COR-L47 (cell line): Measurements from ENCODE around the gene BLTP2.
"Not testable (repeated sequence)": the region's sequence is repeated elsewhere in the genome, so short reads cannot be mapped to it uniquely, and the experiment has no call there.

Experiments used
- DNase-seq: peaks from one replicate; lab custom pipeline; 2025; lab: John Stamatoyannopoulos, UW

The BLTP2 gene

DNA sequence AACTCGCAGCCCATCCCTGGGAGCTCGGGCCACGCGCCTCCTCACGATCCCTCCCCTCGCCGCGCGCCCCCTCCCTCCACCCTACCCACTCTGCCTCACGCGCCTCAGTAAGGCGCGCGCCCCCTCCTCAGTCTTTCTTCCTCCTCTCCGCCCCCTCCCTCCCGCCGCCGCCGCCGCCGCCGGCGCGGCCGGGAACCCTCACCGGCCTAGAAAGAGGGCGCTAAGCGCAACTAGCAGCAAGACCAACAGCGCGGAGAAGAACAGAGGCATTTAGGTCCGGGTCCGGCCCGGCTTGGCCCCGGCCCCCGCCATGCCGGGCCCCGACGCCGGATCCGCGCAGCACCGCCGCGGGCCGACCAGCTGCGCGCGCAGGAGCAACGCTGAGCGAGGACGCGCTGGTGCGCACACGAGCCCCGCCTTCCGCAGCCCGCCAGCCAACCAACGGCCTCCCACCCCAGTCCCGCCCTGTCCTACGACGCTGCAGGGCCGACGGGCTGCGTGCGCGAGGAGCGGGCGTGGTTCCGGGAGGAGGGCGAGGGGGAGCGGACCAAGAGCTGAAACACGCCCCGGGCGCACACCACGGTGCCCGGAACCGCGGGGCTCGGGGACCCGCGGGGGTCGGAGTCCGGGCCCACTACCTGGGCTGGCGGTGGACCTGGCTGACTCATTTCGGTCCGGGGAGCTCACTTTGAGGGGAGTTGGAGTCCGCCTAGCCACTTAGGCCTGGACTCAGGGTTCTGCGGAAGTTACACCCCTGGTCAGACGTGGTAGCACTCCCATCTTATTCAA lies at the start of gene BLTP2:
TSS of gene BLTP2 (minus strand) at position 372 of the 789 bp plus-strand sequence. CDS start at position 270, 102 bp downstream.
- DNase-seq: peak; percentile 94

DNA sequence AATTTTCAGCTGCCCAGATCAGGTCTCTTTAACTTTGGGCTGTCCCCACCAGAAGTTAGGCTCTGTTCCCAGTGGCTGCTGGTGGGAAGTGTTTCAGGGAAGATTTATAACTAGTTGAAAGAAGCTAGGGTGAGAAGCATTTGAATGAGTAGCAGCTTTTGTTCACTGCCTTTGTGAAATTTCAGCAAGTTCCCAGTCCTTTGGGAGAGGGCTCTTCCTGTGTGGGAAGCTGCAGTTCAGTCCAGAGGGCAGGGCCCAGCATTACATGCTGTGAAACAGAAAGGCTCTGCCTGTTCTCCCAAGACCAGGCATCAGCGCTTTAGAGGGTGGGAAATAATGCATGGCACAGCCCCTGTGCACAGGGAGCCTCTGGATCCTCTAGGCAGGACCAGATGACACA lies 48.9 kb upstream of the BLTP2 start:
- no peak for DNase-seq

DNA sequence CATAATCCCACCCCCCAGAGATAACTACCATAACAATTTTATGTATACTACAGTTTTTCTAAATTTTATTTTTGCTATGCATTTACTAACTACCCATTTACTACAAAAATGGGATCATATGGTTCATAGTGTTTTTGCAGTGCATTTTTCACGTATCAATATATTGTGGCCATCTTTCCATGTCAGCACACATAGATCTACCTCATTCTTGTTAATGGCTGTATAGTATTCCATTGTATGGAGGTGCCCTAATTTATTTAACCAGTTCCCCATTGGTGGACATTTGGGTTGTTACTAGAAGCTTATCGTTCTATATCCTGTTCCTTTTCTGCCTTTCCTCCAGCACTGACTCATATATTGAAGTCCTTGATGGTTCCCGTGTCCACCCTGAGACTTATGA lies 44.1 kb upstream of the BLTP2 start:
- no peak for DNase-seq

DNA sequence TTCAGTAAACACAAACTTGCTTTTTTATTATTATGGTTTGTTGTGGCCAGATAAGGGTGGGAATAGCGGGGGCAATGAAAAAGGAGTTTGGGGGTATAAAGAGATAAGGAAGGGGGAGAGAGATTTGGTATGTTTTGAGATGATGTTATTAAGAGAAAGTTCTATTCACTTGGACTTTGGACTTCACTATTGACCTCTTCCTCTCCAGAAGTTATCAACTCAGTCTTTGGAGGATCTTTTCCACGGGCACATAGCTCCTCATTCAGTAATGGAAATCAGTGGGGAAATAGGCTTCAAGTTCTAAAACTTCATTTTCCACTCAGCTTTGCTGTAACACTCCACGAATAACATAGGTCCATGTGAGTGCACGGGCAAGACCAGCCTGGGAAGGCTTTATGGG lies 43.5 kb upstream of the BLTP2 start:
- DNase-seq: no peak

DNA sequence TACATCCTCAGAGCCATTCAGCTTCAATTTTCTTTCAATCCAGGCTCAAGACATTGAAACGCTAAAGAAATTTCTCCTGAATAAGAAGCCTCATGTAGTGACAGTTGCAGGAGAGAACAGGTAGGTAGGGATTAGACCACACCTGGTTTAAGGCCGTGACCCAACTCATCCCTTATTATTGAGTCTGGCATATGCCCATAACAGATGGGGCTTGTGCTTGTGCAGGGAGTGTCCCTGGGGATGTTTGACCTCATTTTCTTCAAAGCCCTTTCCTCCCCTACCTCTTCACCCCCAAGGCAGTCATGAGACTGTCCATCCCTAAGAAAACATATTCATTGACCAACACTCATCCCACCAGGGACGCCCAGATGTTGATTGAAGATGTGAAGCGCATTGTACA lies 41.3 kb upstream of the BLTP2 start:
- DNase-seq: no peak

DNA sequence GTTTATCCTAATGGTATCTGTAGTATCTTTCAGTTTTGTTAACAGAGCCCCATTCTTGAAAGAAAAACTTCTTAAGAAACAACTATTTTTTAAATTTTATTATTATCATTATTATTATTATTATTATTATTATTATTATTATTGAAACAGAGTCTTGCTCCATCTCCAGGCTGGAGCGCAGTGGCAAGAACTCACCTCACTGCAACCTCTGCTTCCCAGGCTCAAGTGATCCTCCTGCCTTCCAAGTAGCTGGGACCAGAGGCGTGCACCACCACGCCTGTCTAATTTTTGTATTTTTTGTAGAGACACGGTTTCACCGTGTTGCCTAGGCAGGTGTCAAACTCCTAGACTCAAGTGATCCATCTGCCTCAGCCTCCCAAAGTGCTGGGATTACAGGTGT lies 40.4 kb upstream of the BLTP2 start:
- DNase-seq: no peak

DNA sequence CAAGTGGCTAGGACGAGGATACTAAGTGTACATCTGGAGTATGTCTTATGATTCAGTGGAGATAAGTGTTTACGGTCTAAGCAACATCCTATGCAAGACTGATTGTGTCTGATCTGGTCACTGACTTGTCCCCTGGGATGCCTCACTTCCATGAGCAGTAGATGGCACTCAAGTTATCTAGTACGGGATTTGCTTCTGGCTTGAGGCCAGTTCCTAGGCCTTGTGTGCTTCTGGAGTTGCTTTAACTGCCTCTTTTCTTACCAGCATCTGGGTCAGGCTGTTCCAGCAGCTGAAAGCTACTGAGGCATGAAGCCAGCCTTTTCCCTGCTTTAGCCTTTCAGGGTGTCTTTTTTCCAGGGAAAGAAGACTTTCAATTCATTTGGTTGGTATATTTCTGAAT lies 40.0 kb upstream of the BLTP2 start:
- DNase-seq: peak; percentile 29

DNA sequence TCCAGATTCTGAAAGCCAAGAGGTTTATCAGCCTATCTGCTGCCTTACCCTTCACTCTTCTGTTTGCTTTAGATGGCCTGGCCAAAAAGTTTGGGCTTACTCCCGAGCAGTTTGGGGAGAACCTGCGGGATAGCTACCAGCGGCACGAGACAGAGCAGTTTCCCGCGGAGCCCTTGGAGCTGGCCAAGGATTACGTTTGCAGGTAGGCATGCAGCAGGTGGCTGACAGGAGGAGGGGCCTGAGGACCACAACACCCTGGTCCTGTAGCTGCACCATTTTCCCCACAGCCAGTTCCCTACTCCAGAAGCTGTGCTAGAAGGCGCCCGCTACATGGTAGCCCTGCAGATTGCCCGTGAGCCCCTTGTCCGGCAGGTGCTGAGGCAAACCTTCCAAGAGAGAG lies 37.7 kb upstream of the BLTP2 start:
- DNase-seq: no peak

DNA sequence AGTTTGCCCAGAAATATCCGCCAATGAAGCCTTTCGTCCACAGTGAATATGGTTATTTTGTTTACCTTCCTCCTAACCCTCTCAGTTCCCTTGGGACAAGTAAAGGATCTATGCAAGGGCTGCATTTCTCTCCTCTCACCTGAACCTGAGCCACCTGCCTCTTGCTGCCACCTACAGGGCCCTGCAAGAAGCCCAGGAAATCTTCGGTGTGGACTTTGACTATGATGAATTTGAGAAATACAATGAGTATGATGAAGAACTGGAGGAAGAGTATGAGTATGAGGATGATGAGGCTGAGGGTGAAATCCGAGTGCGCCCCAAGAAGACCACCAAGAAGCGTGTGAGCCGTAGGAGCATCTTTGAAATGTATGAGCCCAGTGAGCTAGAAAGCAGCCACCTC lies 31.0 kb upstream of the BLTP2 start:
- DNase-seq: no peak

DNA sequence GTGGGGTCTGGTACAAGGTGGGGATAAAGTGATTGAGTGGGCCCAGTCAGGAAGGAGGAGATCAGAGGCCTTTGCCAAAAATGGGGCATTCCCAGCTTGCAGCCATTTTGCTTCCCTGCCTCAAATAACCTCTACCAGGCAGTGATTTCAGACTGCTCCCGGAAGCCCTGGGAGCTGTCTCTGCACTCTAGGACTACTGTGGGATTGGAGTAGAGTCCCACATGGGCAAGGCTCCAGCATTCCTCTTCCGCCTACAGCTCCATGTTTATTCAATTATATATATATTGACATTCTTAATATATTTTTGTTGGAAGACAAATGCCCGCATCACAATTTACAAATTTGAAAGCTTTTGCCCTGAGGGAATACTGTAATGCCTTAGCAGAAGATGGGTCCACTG lies 30.5 kb upstream of the BLTP2 start:
- DNase-seq: no peak

DNA sequence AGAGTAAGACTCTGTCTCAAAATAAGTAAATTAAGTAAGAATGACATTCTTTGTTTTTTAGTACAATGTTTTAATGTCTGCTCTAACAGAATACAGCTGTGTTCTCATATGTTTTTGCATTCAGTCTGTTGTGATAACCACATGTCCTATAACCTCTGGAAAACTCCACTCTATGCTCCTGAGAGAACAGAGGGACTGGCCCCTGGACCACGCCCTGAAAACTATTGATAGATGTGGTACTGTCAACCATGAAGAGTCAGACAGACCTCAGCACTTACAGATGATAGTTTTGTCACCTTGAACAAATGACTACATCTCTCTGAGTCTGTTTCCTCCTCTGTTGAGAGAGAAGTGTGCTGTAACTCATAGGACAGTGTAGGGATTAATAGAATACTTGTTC lies 25.0 kb upstream of the BLTP2 start:
- DNase-seq: no peak

DNA sequence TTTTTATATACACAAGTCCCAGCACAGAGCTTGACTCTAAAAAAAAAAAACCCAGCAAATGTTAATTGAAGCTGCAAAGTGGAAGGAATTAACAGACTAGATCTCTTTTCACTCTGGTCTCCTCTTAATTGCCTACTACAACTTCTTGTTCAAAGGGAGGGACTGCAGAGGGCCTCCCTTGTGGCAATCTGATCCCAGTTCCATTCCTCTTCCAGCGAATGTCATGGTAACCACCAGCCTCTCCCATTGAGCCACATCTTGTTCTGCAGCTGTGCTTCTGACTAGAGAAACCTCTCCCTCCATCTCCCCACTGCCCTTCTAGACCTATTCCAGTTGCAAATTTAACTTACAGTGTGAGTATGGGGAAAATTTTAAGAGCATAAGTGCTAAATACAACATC lies 22.9 kb upstream of the BLTP2 start:
- DNase-seq: no peak

DNA sequence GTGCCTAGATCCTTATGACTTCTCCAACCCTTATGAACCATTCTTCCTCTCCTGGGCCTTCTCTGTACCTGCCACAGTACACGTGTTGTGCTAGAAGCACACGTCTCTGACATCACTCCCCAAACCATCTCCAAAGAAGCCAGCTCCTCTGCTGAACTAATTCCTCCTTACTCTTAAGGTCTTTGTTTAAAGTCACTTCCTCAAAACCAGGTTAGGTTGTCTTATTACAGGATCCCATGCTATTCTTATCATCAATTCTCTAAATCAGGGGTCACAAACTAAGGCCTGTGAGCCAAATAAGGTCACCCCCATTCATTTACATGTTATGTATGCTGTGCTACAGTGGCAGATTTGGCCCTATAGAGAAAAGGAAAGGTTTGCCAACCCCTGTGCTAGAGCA lies 21.0 kb upstream of the BLTP2 start:
- DNase-seq: no peak

DNA sequence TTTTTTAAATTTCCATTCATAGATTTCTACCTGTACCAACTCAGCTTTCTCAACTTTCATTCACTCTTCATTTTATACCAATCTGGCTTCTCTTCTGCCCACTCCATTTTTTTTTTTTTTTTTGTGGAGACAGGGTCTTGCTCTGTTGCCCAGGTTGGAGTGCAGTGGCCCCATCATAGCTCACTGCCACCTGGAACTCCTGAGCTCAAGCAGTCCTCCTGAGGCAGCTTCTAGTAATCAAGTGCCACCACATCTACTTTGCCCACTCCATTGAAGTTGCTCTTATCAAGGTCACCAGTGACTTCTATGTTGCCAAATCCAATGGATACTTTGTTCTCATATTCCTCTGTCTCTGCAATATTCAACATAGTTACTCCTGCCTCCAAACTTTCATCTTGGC lies 18.8 kb upstream of the BLTP2 start:
- DNase-seq: no peak

DNA sequence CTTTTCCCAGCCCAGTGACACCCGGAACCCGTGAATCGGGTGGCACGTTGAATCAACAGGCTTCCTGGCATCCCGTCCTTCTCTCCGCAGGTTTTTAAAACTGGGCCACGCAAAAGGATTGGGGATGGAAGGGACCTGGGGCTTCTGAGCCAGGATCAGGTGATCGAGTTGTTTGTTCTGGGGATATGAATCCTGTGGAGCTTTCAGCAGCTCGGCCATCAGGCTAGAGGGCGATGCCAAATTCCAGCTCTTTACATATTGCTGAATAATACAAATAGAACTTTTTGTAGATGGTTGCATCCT lies 17.5 kb upstream of the BLTP2 start:
- DNase-seq: peak; percentile 31

DNA sequence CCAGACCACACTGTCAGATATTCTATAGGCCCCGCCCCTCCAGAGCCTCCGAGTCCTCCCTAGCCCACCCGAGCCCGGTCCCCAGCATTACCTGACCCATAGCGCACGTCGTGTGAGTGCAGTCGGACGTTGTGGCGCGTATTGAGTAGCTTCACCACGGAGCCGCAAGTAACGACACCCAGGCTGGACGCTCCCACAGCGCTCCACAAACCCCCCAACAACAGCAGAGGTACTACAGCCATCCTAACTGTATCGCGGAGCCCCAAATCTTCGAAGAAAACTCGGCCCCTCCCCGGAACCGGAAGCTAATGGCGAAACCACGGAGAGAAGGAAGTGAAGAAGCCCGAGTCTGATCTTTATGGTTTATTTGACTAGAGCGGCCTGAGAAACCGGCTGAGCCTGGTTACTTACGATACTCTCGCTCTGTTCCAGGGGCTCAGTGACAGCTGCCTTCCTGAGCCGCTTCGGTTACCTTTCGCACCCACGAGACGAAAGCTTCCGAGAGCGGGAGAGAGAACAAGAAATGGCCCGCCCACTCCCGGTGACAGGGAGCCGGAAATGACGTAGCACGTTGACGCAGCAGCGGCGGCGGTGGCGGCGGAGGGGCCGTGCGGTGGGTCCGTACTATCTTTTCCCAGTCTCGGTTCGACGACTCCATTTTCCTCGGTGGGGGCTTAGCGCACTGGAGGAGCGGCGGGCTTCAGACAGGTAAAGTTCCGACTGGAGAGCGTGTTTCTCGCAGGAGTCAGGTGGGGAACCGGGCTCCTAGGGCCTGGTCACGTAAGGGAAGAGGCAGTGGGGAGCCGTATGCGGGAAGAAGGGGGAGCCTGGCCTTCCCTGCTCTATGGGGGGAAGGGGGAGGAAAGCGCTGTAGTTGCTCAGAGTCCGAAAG lies 16.9 kb upstream of the BLTP2 start, which contains the start of the genes SDF2 and SUPT6H:
TSS of gene SDF2 (minus strand) at position 272 of the 892 bp plus-strand sequence. CDS start at position 242, 30 bp downstream.
TSS of gene SUPT6H (plus strand) at position 571 of the 892 bp plus-strand sequence. CDS start 11,197 bp downstream, outside the sequence.
- peak; percentile 86 for DNase-seq

DNA sequence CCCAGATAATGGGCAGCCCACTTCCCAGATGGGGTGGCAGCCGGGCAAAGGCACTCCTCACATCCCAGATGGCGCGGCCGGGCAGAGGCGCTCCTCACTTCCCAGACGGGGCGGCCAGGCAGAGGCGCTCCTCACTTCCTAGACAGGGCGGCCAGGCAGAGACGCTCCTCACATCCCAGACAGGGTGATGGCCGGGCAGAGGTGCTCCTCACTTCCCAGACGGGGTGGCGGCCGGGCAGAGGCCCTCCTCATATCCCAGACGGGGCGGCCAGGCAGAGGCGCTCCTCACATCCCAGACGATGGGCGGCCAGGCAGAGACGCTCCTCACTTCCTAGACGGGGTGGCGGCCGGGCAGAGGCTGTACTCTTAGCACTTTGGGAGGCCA lies 14.5 kb upstream of the BLTP2 start:
- not testable (repeated sequence) for DNase-seq

DNA sequence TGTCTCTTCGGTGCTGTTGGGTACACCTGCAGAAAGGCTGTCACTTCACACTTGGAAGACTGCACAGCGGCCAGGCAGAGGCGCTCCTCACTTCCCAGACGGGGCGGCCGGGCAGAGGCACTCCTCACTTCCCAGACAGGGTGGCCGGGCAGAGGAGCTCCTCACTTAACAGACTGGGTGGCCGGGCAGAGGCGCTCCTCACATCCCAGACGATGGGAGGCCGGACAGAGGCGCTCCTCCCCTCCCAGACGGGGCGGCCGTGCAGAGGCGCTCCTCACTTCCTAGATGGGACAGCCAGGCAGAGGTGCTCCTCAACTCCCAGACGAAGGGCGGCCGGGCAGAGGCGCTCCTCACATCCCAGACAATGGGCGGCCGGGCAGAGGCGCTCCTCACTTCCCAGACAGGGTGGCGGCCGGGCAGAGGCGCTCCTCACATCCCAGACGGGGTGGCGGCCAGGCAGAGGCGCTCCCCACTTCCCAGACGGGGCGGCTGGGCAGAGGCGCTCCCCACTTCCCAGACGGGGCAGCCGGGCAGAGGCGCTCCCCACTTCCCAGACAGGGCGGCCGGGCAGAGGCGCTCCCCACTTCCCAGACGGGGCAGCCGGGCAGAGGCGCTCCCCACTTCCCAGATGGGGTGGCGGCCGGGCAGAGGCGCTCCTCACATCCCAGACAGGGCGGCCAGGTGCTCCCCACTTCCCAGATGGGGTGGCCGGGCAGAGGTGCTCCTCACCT lies 14.0 kb upstream of the BLTP2 start:
- DNase-seq: not testable (repeated sequence)

DNA sequence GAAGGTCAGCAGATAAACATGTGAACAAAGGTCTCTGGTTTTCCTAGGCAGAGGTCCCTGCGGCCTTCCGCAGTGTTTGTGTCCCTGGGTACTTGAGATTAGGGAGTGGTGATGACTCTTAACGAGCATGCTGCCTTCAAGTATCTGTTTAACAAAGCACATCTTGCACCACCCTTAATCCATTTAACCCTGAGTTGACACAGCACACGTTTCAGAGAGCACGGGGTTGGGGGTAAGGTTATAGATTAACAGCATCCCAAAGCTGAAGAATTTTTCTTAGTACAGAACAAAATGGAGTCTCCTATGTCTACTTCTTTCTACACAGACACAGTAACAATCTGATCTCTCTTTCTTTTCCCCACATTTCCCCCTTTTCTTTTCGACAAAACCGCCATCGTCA lies 13.4 kb upstream of the BLTP2 start:
- not testable (repeated sequence) for DNase-seq

DNA sequence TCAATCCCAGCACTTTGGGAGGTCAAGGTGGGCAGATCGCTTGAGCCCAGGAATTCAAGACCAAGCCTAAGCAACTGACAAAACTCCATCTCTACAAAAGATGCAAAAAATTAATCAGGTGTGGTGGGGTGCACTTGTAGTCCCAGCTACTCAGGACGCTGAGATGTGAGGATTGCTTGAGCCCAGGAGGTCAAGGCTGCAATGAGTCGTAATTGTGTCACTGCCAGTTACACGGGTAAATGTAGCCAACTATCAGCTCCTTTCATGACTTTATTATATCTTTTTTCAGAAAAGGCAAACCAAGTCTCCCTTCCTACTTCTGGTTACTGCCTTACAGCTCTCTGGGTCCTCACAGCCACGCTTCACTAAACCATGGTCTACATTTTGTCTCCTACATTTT lies 12.8 kb upstream of the BLTP2 start:
- no peak for DNase-seq

DNA sequence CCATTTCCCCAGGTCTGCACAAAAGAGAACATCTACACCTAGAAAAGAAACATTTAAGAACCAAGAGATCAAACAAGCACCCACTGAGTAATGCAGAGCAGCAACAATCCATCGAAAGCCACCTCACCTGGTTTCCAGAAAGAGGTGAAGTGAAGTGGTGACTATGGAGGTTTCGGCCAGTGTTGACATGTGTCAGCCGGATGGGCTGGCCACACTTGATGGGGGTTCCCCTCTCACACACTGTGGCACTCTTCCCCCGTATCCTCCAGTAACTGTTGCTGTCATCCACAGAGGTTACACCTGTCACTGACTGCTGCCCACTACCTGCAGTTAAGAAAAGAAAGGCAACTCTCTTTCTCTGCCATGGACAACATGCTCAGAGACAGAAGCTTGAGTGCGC lies 10.2 kb upstream of the BLTP2 start:
- no peak for DNase-seq

DNA sequence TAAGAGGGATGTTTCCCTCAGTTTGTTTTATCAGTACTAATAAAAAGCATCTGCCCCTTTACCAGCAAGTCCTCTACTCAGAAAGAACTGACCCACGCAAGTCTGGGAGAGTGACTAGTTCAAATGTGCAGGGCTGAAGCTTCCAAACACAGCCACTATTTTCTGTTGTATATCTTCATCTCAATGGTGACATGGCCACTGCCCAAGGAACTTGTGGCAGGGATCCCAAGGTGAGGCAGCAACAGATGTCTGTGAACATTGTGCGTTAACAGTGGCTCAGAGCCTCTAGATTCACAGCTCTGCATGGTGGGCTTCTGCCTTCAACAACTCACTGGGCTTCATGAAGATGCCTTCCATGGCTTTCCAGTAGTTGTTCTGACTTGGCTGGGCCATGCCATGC lies 3.7 kb upstream of the BLTP2 start:
- no peak for DNase-seq
